Upper lobe of right lung (tissue), 1 donor: ENCODE results near the gene GPR157. TPM values are rescaled to one million over a fixed set of nuclear protein-coding genes. Genes with fewer than 3 reads are reported as not detected.
A peak's percentile ranks its signal among the peaks of the same experiment; 100 is the strongest.

Source experiments
- ATAC-seq: fragments of 200-7000 bp; cut with Tn5 transposase; one replicate; pipeline ENCODE4 v1.9.1; 2020; ENCODE audit warnings: mild to moderate bottlenecking, moderate library complexity
- DNase-seq: peaks from one replicate; pipeline ENCODE4 v3.0.0-alpha.2; 2020
- H3K27ac ChIP-seq: fragments of 200-600 bp; one replicate; pipeline ENCODE4 v1.8.0; 2022
- H3K27me3 ChIP-seq: fragments of 200-600 bp; one replicate; pipeline ENCODE4 v1.8.0; 2022; ENCODE audit warnings: mild to moderate bottlenecking
- H3K36me3 ChIP-seq: fragments of 200-600 bp; one replicate; pipeline ENCODE4 v1.8.0; 2022
- H3K4me1 ChIP-seq: fragments of 200-600 bp; one replicate; pipeline ENCODE4 v1.8.0; 2022
- H3K4me3 ChIP-seq: fragments of 200-600 bp; one replicate; pipeline ENCODE4 v1.8.0; 2022; ENCODE audit warnings: mild to moderate bottlenecking
- H3K9me3 ChIP-seq: fragments of 200-600 bp; one replicate; pipeline ENCODE4 v1.8.0; 2022
- CTCF ChIP-seq: fragments of 200-600 bp; IDR thresholded peaks from one replicate; pipeline ENCODE4 v1.8.0; 2022; ENCODE audit warnings: antibody characterized with exemption
- intact Hi-C: fragments of 100-400 bp; cut with DNase I; formaldehyde crosslinking; loops from one replicate; pipeline ENCODE4 v1.11.0; 2022
- total RNA-seq: library from RNA; stranded (reverse); fragmentation: NEBNext Ultra II Directional; extraction: Animal tissue kit (Norgen Biotek cat#: 25700); gene quantifications from one replicate; pipeline ENCODE4 v1.2.1, GENCODE V29; 2021
- donor health status: DM: no; HTN: yes; CAD: no; lungs with severe emphysema.

Gene GPR157
- total RNA-seq, 1 donor from 2014 or later, result 19.0 TPM

- ATAC-seq (peak; percentile 7), DNase-seq (peak; percentile 6)
- H3K36me3 ChIP-seq, result no peaks in the 10 kb centered on the region
- H3K9me3 ChIP-seq, result no peaks in the 10 kb centered on the region
- H3K4me3 ChIP-seq, result no peak overlapping the region
- H3K27ac ChIP-seq, result no peak overlapping the region
- no peaks in the 10 kb centered on the region for H3K27me3 ChIP-seq
- H3K4me1 ChIP-seq, result peaks cover 7% of the 10 kb centered on the region
- no peak for TF ChIP-seq CTCF
- intact Hi-C loops, result no loop called here
Observed at GRCh38 chr1:9059891-9060744, 68.8 kb downstream of the GPR157 start.

GRCh38 chr1:9058465-9058864 is 70.4 kb downstream of the GPR157 start:
- Histone ChIP-seq H3K27me3 (no peaks in the 10 kb centered on the region), H3K4me3 (no peak overlapping the region), H3K36me3 (no peaks in the 10 kb centered on the region), H3K27ac (no peak overlapping the region), H3K9me3 (no peaks in the 10 kb centered on the region), H3K4me1 (no peaks in the 10 kb centered on the region)
- DNase-seq (no peak), ATAC-seq (no peak)
- TF ChIP-seq CTCF, result no peak
- intact Hi-C loops, result no loop called here

GRCh38 chr1:9057851-9058250 is 71.1 kb downstream of the GPR157 start:
- DNase-seq (peak; percentile 46), ATAC-seq (peak; percentile 28)
- H3K27me3 ChIP-seq, result no peaks in the 10 kb centered on the region
- H3K4me1 ChIP-seq, result no peaks in the 10 kb centered on the region
- intact Hi-C loops, result no loop called here
- no peaks in the 10 kb centered on the region for H3K36me3 ChIP-seq
- H3K27ac ChIP-seq, result no peak overlapping the region
- no peak for TF ChIP-seq CTCF
- H3K4me3 ChIP-seq, result no peak overlapping the region
- no peaks in the 10 kb centered on the region for H3K9me3 ChIP-seq

- Histone ChIP-seq H3K4me1 (no peaks in the 10 kb centered on the region), H3K9me3 (no peaks in the 10 kb centered on the region), H3K27me3 (no peaks in the 10 kb centered on the region), H3K36me3 (no peaks in the 10 kb centered on the region), H3K27ac (no peak overlapping the region), H3K4me3 (no peak overlapping the region)
- ATAC-seq (no peak), DNase-seq (no peak)
- intact Hi-C loops, result no loop called here
- no peak for TF ChIP-seq CTCF
Observed at GRCh38 chr1:9052272-9053049, 76.4 kb downstream of the GPR157 start.

- H3K4me1 ChIP-seq, result no peaks in the 10 kb centered on the region
- DNase-seq (no peak), ATAC-seq (no peak)
- H3K27me3 ChIP-seq, result no peaks in the 10 kb centered on the region
- intact Hi-C loops, result no loop called here
- TF ChIP-seq CTCF, result no peak
- no peak overlapping the region for H3K27ac ChIP-seq
- H3K4me3 ChIP-seq, result no peak overlapping the region
- H3K36me3 ChIP-seq, result no peaks in the 10 kb centered on the region
- H3K9me3 ChIP-seq, result no peaks in the 10 kb centered on the region
Observed at GRCh38 chr1:9051379-9051778, 77.5 kb downstream of the GPR157 start.
